GM12874 (cell line): ENCODE measurements around the gene SLC30A7.

ENCODE experiments used
- CTCF ChIP-seq: IDR thresholded peaks from 2 replicates; pipeline ENCODE4 v1.5.1; 2011; ENCODE audit warnings: low read depth, mild to moderate bottlenecking, control low read depth, low read length, moderate library complexity; ENCODE audit not compliant: insufficient read depth

SLC30A7 gene

GRCh38 chr1:101003012-101003650 is 107.2 kb downstream of the SLC30A7 start:
- TF ChIP-seq CTCF = no peak

- no peak for TF ChIP-seq CTCF
Measured at GRCh38 chr1:101004061-101004460, 108.2 kb downstream of the SLC30A7 start.

- no peak for TF ChIP-seq CTCF
Measured at GRCh38 chr1:101004670-101005069, 108.8 kb downstream of the SLC30A7 start.

- TF ChIP-seq CTCF = no peak
Measured at GRCh38 chr1:101005183-101005582, 109.3 kb downstream of the SLC30A7 start.

- no peak for TF ChIP-seq CTCF
Measured at GRCh38 chr1:101005871-101006270, 110.0 kb downstream of the SLC30A7 start.

GRCh38 chr1:101006553-101006952 is 110.7 kb downstream of the SLC30A7 start:
- no peak for TF ChIP-seq CTCF

- TF ChIP-seq CTCF = no peak
Measured at GRCh38 chr1:101008229-101008834, 112.4 kb downstream of the SLC30A7 start.
